Esophagus mucosa (tissue), 1 donor: ENCODE measurements around the gene C1orf105. TPM values are rescaled to one million over a fixed set of nuclear protein-coding genes. Genes with fewer than 3 reads are reported as not detected.

ENCODE experiments used
- ATAC-seq: fragments of 200-7000 bp; cut with Tn5 transposase; one replicate; pipeline ENCODE4 v1.9.1; 2020
- total RNA-seq: library from RNA; stranded (reverse); gene quantifications from one replicate; pipeline ENCODE4 v1.2.4, GENCODE V29; 2023
- donor health status: DM: yes; HTN: yes; CAD: no.

C1orf105 gene
- total RNA-seq, 1 donor from 2014 or later, result not detected

DNA sequence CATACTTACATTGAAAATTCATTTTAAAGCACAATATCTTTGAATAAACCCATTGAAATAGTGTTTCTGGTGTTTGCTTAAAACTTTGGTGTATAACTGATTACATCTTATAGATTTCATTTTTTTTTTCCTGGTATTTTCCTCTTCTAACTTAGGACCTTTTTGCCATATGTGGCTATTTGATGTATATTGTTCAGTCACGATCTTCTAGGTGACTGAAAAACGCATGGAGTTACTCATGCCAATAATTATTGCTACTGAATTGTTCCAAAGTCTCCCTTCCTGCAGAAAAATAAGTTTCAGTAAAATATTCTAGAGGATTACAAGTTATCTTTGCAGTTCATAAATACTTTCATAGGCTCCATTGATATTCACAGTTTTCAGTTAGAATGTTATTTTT is 22.9 kb upstream of the C1orf105 start:
- no peak for ATAC-seq

DNA sequence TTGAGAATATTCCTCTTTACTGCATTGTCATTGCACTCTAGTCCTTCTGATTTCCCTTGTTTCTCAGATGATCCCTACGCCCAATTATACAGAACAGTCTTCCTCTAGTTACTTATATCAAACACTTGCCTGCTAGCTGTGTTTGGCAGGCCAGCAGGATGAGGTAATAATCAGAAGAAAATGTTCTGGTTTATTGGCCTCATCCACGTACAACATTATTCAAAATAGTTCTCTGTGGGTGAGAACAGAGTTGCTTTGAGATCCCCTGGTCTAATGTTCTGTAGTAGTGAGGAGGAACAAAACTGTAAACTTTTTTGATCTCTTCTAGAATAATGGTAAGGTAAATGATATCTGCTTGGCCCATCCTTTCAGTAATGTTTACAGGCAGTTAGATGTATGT is 22.3 kb upstream of the C1orf105 start:
- no peak for ATAC-seq

DNA sequence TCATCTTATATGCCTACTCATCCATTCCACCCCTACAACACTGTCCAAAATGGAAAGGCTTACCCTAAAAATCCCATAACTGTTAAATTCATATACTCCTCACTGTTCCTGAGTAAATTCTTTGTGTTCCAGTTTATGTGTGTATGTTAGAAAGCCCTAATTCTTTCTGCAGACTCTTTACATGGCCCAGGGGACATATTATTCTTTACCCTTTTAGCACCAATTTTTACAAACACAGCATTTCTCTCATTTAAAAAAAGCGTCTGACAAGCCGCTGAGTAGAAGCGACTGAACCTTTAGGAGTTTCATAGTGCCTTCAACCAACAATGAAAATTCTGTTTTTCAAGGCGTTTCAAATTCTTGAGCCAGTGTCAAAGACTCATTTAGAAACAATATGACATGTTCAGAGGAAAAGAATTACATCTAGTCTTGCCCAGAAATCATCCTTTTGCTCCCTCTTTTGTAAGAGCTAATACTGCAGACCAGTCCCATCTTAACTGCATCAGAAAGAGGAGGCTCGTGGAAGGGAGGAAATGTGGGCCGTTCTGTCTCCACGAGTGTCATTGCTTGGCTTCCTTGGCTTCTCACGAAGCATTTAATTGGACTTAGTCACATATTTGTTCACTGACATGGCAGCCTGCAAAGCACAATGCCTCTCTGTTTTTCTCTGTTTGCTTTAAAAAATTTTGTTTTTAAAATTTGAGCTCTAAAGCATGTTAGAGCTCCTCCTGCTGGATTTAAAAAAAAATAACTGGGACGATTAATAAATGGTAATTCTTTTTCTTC is 21.3 kb upstream of the C1orf105 start:
- peak; percentile 59 for ATAC-seq

DNA sequence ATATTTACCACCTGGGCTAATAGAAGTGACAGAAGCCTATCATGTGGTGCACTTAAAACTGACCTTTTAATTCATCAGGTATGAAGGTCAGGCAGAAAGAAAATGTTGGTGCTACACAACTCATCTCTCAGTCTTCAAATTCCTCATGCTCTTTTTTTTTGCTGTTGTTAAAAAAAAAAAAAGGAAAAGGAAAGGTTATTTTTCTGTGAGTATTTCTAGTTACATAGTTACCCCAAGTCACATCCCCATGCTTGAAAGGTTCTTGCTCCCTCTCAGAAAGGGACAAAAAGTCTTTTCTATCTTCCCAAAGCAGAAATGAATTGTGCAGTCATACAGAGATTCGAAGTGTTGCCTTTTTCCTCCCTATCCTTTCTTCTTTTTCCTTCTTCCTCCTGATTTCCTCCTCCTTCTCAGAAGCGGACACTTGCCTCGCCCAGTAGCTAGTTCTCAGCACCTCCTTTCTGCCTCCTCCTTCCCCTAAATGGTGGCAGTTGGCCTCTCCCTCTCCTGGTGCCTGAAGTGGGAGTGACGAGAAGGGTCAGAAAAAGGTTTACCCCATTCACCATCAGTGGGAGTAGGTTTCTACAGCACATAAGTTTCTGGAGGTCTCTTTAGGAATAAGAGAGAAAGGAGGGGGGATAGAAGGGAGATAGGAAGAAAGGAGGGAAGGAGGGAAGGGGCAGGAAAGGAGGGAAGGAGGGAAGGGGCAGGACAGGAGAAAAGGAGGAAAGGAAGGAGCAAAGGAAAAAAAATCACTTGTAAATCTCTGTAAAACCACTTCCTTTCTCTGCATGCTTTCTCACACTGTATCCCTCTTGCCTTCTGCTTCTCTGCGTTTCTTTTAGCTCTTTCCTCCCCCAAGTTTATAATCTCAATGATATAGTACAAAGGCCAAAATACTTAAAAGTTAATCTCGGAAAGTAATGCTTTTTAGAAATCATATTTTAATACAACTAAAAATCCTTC is 20.4 kb upstream of the C1orf105 start:
- ATAC-seq, result no peak

DNA sequence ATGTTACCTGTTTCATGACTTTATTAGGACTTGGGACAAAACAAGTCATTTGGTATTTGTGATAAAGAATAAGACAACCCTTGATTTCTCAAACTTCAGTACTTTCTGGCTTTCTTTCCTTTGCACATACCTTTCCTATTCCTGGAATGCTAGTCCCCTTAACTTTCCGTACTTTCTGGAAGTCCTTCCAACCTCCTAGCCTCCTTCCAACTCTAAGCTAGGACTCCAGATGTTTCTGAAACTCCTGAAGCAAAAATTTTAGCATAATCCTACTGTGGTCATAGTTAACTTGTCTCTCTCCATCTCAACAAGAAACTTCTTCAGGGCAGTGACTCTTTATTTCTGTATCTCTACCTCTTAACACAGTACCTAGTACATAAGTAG is 19.8 kb upstream of the C1orf105 start:
- ATAC-seq, result no peak

DNA sequence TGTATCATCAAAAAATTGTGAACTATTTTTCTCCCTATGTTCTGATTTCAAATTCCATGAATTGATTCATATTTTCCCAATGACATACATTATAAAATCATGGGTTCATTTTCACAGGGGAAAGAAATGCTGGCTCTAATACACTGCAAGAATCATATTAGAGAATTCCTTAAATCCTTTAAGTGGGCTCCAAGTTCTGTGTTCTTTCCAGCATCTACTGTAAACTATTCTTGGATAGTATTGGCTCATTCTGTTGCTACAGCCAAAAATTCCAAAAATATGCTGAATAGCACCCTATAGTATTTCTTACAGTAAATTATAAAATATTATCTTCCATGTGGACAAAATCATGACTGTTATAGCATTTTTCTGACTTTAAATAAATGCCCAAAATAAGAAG is 19.0 kb upstream of the C1orf105 start:
- ATAC-seq, result no peak

DNA sequence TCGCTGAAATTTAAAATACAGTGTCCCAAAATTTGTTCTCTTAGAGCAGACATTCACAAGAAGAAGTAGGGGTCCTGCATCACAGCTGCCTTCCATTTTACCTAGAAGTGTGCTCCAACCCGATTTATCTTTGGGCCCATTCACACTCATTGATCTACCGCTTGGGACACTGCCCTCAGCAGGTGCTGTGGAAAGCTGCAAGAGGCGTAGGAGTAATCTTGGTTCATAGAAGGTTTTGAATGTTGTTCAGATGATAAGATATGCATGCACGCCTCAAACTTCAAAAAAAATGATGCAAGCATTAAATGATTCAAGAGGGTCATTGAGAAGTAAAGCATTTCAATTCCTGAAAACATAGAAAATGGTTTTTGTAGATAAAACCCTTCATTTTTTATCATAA is 18.6 kb upstream of the C1orf105 start:
- no peak for ATAC-seq

DNA sequence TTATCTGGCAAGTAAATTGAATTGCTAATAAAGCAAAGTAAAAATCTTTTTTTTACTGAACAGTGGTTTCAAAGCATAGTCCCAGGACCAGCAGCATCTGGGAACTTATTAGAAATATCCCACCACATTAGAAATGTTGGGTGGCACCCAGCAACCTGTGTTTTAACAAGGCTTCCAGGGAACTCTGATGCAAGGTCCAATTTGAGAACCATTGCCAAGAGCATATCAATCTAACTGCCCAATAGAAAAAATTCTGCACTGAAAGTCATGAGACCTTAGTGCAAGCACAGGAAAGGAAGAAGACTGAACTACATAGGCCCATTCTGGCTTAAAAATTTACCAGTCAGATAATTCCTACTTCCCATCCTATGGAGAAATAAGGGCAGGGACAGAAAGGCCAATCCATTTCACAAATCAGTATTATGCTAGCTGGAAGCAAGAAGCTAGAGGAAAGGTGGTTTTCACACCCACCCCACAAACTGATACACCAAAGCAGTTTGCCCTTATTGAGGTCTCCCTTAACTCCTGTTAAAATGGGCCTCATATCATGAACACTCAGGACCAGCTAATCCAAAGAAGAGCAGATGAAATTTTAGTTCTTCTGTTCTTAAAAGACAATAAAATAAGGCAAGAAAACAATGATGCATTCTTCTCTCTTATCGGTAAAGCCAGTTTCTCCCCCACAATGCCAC is 17.5 kb upstream of the C1orf105 start:
- ATAC-seq, result no peak

DNA sequence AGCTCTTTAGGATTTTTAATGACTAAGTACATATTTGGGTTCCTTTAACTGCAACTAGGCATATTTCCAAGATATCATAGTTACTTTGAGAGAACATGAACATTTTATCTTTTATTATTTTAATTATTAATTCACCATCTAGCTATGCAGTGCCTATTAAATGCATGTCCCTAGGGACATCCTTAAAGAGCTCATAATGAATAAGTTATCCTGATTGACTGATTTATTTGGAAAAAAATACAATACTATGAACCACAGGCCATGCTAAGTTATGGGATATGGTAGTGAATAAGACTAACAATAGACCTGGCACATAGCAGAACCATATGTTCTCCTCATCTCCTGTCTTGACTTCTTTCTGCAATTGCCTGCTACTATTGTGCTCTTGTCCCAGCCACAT is 16.4 kb upstream of the C1orf105 start:
- ATAC-seq, result no peak

DNA sequence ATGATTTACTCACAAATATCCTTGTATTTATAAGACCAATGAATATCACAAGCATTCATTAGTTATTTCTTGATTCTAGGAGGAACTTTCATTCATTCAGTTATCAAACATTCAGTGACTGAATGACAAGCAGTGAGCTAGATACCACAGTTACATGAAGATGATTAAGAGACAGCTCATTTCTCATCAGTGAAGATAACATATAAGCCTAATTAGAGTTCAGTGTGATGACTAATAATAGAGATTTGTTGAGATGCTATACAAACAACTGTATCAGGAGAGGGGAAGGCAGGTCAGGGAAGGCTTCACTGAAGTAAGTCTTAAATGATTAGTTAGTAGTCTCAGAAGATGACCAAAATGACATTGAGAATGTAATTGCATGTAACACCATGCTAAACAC is 14.6 kb upstream of the C1orf105 start:
- ATAC-seq, result no peak

DNA sequence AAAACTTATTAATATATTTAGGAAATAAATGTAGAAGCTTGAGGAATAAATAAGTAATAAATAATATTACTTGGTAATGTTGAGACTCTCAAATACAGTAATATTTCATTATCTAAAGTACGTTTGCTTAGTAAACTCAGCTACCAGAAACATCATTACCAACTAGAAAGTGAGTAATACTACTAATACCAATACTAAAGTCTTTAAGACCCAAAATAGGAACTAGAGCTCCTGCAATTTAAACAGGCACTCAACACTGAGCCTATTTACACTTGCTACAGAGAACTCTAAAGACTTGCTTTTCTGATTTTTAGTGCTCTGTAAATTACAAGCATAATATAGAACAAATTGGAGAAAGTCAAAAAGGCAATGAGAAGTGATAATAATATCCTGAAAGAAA is 13.5 kb upstream of the C1orf105 start:
- ATAC-seq, result no peak

DNA sequence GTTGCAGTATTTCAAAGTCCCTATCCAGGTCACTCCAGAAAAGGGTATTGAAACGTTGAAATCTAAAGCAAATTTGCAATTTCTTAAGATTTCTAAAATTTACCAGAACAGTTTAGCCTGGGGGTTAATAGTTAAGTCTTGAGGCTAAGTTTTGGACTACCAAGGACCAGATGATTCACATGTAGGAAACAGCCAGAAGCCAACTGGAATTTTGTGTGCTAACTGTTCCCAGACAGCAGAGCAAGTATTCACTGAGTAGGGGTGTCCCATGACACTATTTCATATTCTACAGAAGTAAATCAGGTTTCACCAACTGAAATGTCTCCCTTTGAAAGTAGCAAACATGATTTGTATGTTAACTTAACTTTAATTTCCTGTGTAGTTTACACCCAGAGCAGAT is 11.5 kb upstream of the C1orf105 start:
- no peak for ATAC-seq

DNA sequence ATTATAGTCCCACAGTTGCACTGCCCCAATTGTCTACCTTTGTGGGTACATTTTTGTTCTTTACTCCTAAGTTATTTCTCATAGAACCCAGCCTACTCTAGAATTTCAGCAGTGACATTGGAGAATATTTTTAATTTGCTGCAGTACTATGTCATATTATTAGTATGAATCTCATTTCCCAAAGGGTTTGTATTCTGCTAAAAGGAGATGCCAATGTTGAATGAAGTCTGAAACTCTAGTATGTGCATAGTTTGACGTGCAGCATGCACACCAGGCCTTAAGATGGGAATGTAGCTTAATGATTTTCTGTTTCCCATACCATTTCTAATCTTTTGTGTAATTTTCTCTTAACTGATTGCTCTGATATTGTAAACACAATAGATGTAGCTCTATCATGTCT is 10.5 kb upstream of the C1orf105 start:
- no peak for ATAC-seq

DNA sequence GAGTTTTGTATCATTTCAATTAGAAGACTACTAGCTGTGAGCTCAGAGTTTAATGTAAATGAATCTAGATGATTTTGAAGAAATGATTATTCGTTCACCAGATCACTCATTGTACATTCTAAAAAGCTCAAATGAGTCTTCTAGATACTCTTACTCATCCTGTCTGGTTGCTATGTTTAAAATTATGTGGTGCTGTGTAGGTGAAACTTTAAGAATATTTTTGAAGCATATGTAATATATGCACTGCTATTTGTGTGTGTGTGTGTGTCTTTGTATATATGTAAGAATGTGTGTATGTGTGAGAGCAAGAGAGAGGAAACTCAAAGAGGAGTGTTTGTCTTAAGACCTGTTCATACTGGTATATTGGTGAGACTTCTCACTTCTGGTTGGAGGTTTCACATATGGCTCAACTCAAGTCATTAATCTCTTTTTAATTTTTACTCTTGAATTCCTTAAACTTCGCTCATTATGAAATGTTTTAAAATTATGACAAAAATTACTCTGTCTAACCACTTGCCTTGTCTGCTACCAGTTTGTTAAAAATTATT is 8.6 kb upstream of the C1orf105 start:
- ATAC-seq, result no peak

DNA sequence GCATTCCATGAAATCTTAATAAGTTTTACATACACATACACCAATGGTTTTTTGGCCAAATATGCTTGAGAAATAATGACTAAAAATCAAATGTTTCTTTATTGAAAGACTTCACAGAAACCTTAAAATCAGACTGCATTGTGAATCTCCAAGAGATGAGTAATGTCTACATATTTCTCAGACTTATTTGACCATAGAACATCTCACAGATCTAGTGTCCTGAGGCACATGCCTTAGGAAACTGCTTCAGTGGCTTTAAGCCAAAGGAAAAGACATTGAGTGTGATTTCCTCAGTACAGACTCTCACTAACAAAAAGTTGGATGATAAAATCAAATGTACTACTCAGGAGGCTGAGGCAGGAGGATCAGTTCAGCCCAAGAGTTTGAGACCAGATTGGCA is 6.2 kb upstream of the C1orf105 start:
- no peak for ATAC-seq

DNA sequence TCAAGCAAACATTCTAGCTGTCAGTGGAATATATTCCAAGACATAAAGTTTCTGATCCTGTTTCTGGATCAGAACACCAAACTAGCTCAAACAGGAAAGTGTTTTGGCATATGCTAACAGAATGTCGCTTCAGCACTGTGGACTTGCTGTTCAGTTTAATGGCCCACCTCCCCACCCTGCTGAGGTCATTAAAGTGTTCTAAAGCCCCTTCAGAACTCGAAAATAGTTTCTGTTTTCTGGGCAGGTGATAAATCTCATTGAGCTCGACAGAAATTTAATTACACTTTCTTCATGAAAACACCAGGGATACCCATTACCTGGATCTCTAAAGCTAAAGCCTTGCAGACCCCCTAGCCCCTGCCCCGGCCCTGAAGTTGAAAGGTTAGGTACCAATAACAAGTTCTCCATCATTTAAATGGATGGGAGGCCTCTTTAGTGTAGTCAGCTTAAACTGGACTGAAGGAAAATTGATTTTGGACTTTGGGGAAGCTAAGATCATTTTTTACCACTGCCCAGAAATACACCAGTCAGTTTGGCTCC is 3.9 kb upstream of the C1orf105 start:
- ATAC-seq, result no peak

DNA sequence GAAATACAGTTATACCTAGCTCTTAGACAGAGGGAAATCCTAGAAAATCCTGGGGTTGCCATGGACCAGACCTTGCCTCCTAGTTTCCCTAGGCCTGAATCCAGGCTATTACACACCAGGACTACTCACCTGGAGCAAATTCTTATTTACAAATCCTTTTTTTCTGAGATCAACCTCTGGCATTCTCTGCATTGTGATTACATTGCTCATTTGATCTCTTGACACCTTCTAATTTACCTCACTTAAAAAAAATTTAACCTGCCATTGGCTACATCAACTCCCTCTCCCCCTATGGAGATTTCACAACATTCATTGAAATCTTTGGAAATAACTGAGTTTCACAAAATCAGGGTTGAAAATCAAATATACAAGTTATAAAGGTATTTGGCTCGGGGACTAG is 2.9 kb upstream of the C1orf105 start:
- ATAC-seq, result no peak

DNA sequence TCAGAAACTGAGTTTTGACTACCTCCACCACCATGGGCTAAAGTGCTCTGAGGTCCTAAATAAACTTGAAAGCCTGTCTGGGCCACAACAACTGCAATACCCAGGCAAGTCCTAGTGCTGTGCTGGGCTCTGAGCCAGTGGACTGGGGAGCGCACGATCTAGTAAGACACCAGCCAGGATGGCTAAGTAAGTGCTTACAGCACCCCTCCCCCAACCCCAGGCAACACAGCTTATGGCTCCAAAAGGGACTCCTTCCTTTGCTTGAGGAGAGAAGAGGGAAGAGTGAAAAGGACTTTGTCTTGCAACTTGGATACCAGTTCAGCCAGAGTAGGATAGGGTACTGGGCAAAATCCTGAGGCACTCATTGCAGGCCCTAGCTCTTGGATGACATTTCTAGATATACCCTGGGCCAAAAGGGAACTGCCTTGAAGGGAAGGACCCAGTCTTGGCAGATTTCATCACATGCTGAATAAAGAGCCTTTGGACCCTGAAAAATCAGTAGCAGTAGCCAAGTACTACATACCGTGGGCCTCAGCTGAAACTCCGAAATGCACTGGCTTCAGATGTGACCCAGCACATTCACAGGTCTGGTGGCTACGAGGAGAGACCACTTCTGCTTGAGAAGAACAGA is 1.6 kb downstream of the C1orf105 start:
- ATAC-seq, result no peak

DNA sequence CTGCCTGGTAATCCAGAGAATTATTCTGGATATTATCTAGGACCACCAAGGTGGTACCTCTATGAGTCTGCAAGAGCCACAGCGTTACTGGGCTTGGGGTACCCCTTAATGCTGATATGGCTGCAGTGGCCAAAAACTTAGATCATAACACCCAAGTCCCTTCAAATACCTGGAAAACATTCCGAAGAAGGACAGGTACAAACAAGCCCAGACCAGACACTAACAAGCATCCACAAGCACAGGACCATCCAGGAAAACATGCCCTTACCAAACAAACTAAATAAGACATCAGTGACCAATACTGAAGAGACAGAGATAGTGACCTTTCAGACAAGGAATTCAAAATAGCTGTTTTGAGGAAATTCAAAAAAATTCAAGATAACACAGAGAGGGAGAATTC is 2.9 kb downstream of the C1orf105 start:
- no peak for ATAC-seq

DNA sequence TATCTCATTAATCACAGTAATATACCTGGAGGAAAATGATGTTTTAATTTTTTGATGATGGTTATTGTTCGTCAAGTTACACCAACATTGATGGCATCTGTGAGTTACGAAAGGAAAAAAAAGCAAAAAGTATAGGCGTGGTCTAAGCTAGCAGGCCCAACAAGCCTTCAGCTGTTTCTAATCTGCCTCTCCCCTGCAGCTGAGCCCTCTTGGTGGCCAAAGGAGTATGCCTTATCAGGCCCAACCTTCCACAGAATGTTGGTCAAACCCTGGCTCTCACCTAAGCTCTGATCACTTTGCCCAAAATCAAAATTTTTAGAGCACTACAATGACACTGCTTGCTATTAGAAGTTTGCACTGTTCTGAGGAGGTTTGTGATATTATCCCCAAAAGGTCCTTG is 4.9 kb downstream of the C1orf105 start:
- ATAC-seq, result no peak

DNA sequence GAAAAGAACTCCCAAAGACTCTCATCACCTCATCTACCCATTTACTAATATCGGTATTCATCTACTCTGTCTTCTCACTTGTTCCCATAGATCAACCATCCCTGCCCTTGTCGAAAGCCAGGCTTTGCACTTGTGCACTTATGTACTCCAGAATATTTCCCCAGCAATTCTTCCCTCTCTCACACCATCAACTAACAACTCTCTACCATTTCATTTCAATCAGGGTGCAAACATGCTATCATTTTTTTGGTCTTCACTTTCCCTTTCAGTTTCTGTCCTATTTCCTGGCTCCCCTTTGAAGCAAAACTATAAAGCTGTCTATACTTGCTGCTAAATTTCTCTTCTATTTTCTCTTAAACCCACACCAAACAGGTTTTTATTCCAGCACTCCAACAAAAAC is 6.7 kb downstream of the C1orf105 start:
- ATAC-seq, result no peak
